Testis (tissue), 3 donors: ENCODE measurements around the gene SPRING1. TPM values are rescaled to one million over a fixed set of nuclear protein-coding genes. Genes with fewer than 3 reads are reported as not detected.
A peak's percentile ranks its signal among the peaks of the same experiment; 100 is the strongest.

Experiments used
- DNase-seq: peaks from one replicate; pipeline ENCODE4 v3.0.0-alpha.2; 2019
- H3K27ac ChIP-seq, 2 donors: fragments of 200-600 bp; sonication (generic); one replicate each; pipeline ENCODE4 v1.5.1; 2019
- H3K27me3 ChIP-seq: fragments of 200-600 bp; sonication (generic); one replicate; pipeline ENCODE4 v1.5.1; 2019
- H3K36me3 ChIP-seq: fragments of 200-600 bp; sonication (generic); one replicate; pipeline ENCODE4 v1.5.1; 2017; ENCODE audit warnings: low read depth; ENCODE audit errors: missing control alignments
- H3K4me1 ChIP-seq: fragments of 200-600 bp; sonication (generic); one replicate; pipeline ENCODE4 v1.5.1; 2019
- H3K4me3 ChIP-seq, 2 donors: fragments of 200-600 bp; sonication (generic); one replicate each; pipeline ENCODE4 v1.5.1; 2017 to 2019
- H3K9me3 ChIP-seq: fragments of 200-600 bp; sonication (generic); one replicate; pipeline ENCODE4 v1.5.1; 2017
- CTCF ChIP-seq, 3 experiments: fragments of 450-650 bp in 2 of 3; fragments of 200-600 bp in 1 of 3; sonication (generic) in 1 of 3; IDR thresholded peaks; one replicate each; pipeline ENCODE4 v1.5.1; 2016 to 2019; ENCODE audit warnings: antibody characterized with exemption in 3 of 3, mild to moderate bottlenecking in 2 of 3, moderate library complexity in 1 of 3
- POLR2A ChIP-seq: fragments of 450-650 bp; IDR thresholded peaks from one replicate; pipeline ENCODE4 v1.6.1; 2017; ENCODE audit warnings: antibody characterized with exemption, mild to moderate bottlenecking, moderate library complexity
- WGBS, 2 donors: methylation state at CpG; one replicate each; pipeline ENCODE4 v1.1.5; 2018; 5-methylcytosine and 5-hydroxymethylcytosine counted together
- intact Hi-C: fragments of 100-400 bp; cut with DNase I; formaldehyde crosslinking; loops from one replicate; pipeline ENCODE4 v1.15.1; 2023; ENCODE audit warnings: low total_unique reads
- polyA plus RNA-seq: library from polyadenylated mRNA; stranded (reverse); fragments of 350-450 nt; fragmentation: Illumina TruSeq; extraction: RNeasy Lipid Tissue Mini Kit (QIAGEN cat#74804); gene quantifications from one replicate; pipeline ENCODE4 v1.2.3, GENCODE V29; 2014; ENCODE audit warnings: low read depth, low replicate concordance; ENCODE audit not compliant: insufficient read depth
- total RNA-seq, 2 donors: library from RNA; depleted of rRNA; stranded (reverse); fragments of >200 nt; gene quantifications; one replicate each; pipeline ENCODE4 v1.2.3, GENCODE V29; 2016

Gene SPRING1
- total and polyA plus RNA-seq, 3 donors from 2014 or later = 23.4 to 25.5 (median 25.1) TPM

- 93 to 94% methylated on average over 7 of the region's 7 CpGs for WGBS, 2 donors
- Histone ChIP-seq H3K27me3 (no peaks in the 10 kb centered on the region), H3K36me3 (no peaks in the 10 kb centered on the region), H3K9me3 (no peaks in the 10 kb centered on the region), H3K4me3 (no peak overlapping the region), H3K4me1 (peaks cover 6% of the 10 kb centered on the region), H3K27ac (no peak overlapping the region)
- no peak for DNase-seq
- intact Hi-C loops = loop anchor here (10.0 kb wide), 1 partner anchor 145 kb away; the partner anchor contains the start of gene HRK
- no peak for TF ChIP-seq CTCF (IDR thresholded peaks at IDR 0.05)
Measured at GRCh38 chr12:116739381-116739887, 1.6 kb upstream of the SPRING1 start.

- DNase-seq = no peak
- H3K9me3 ChIP-seq = no peaks in the 10 kb centered on the region
- TF ChIP-seq POLR2A (no peak), CTCF (IDR thresholded peaks at IDR 0.05) (no peak)
- H3K4me1 ChIP-seq = peaks cover 6% of the 10 kb centered on the region
- no peaks in the 10 kb centered on the region for H3K36me3 ChIP-seq
- intact Hi-C loops = loop anchor here (10.0 kb wide), 1 partner anchor 148 kb away; the partner anchor contains the start of gene HRK
- H3K27ac ChIP-seq = peak overlapping the region in 1 of 2 donors; percentile 45
- no peaks in the 10 kb centered on the region for H3K27me3 ChIP-seq
- H3K4me3 ChIP-seq = peak overlapping the region; percentile 85 to 87
- 0 to 1% methylated on average over 24 of the region's 24 CpGs for WGBS, 2 donors
Measured at GRCh38 chr12:116736962-116737773, 701 bp downstream of the SPRING1 start.

- no peak overlapping the region for H3K4me3 ChIP-seq
- TF ChIP-seq POLR2A (no peak), CTCF (IDR thresholded peaks at IDR 0.05) (no peak)
Measured at GRCh38 chr12:116735951-116736599, 1.8 kb downstream of the SPRING1 start.

GRCh38 chr12:116735084-116735483 lies 2.8 kb downstream of the SPRING1 start:
- DNase-seq = no peak
- Histone ChIP-seq H3K27ac (no peak overlapping the region), H3K4me1 (peaks cover 6% of the 10 kb centered on the region), H3K27me3 (no peaks in the 10 kb centered on the region), H3K9me3 (no peaks in the 10 kb centered on the region), H3K36me3 (no peaks in the 10 kb centered on the region), H3K4me3 (no peak overlapping the region)
- intact Hi-C loops = loop anchor here (10.0 kb wide), 1 partner anchor 150 kb away; the partner anchor contains the start of gene HRK
- WGBS, 2 donors = 87 to 89% methylated on average over 10 of the region's 10 CpGs
- TF ChIP-seq POLR2A = no peak
- TF ChIP-seq CTCF (IDR thresholded peaks at IDR 0.05) = no peak

More at GRCh38 chr12:116735951-116736599, 1.8 kb downstream of the SPRING1 start:
- Histone ChIP-seq H3K27me3 (no peaks in the 10 kb centered on the region), H3K36me3 (no peaks in the 10 kb centered on the region), H3K27ac (no peak overlapping the region), H3K4me1 (peaks cover 6% of the 10 kb centered on the region), H3K9me3 (no peaks in the 10 kb centered on the region)
- no peak for DNase-seq
- intact Hi-C loops = loop anchor here (10.0 kb wide), 1 partner anchor 149 kb away; the partner anchor contains the start of gene HRK
- 77 to 80% methylated on average over 9 of the region's 9 CpGs for WGBS, 2 donors
